GM23338 (cell line): ENCODE data around the gene TNNI2. TPM values are rescaled to one million over a fixed set of nuclear protein-coding genes. Genes with fewer than 3 reads are reported as not detected.
"Not testable (repeated sequence)": the region's sequence is repeated elsewhere in the genome, so short reads cannot be mapped to it uniquely, and the experiment has no call there.

Experiments used
- ATAC-seq: fragments of 200-7000 bp; cut with Tn5 transposase; 3 replicates; pipeline ENCODE4 v1.9.1; 2020
- DNase-seq: peaks from one replicate; pipeline ENCODE4 v3.0.0-alpha.2; 2015; ENCODE audit warnings: low spot score
- H2AFZ ChIP-seq: fragments of 200-600 bp; sonication (generic); 2 replicates; pipeline ENCODE4 v1.8.0; 2016; ENCODE audit warnings: antibody characterized with exemption, mild to moderate bottlenecking, moderate library complexity
- H3F3A ChIP-seq: fragments of 200-600 bp; sonication (generic); replicated peaks from 2 replicates; pipeline ENCODE4 v1.8.0; 2017; ENCODE audit warnings: antibody characterized with exemption, mixed run types, low read depth
- H3K27ac ChIP-seq: fragments of 200-600 bp; sonication (generic); 2 replicates; pipeline ENCODE4 v1.6.1; 2016; ENCODE audit warnings: low read depth
- H3K27me3 ChIP-seq: fragments of 200-600 bp; sonication (generic); 2 replicates; pipeline ENCODE4 v1.8.0; 2016; ENCODE audit warnings: mild to moderate bottlenecking, mixed run types, moderate library complexity; ENCODE audit not compliant: insufficient read depth
- H3K36me3 ChIP-seq: fragments of 200-600 bp; sonication (generic); 2 replicates; pipeline ENCODE4 v1.8.0; 2016; ENCODE audit warnings: mild to moderate bottlenecking; ENCODE audit not compliant: insufficient read depth
- H3K4me1 ChIP-seq: fragments of 200-600 bp; sonication (generic); 2 replicates; pipeline ENCODE4 v1.8.0; 2016; ENCODE audit warnings: mild to moderate bottlenecking, moderate library complexity; ENCODE audit not compliant: insufficient read depth
- H3K4me2 ChIP-seq: fragments of 200-600 bp; sonication (generic); 2 replicates; pipeline ENCODE4 v1.7.1; 2017; ENCODE audit warnings: mixed run types
- H3K4me3 ChIP-seq: fragments of 200-600 bp; sonication (generic); 2 replicates; pipeline ENCODE4 v1.6.1; 2016; ENCODE audit warnings: mixed run types
- H3K79me2 ChIP-seq: fragments of 200-600 bp; sonication (generic); replicated peaks from 2 replicates; pipeline ENCODE4 v1.8.0; 2017; ENCODE audit warnings: mild to moderate bottlenecking; ENCODE audit not compliant: insufficient read depth
- H3K9me2 ChIP-seq: fragments of 200-600 bp; sonication (generic); 2 replicates; pipeline ENCODE4 v1.8.0; 2017; ENCODE audit not compliant: insufficient read depth
- H4K20me1 ChIP-seq: fragments of 200-600 bp; sonication (generic); replicated peaks from 2 replicates; pipeline ENCODE4 v1.8.0; 2017; ENCODE audit warnings: mild to moderate bottlenecking; ENCODE audit not compliant: insufficient read depth
- H3K27ac Mint-ChIP-seq: 2 replicates; pipeline ENCODE4 v1.8.0; 2020; ENCODE audit warnings: inconsistent platforms, mild to moderate bottlenecking, moderate library complexity, mixed read lengths
- H3K27me3 Mint-ChIP-seq: 3 replicates; pipeline ENCODE4 v1.8.0; 2022; ENCODE audit warnings: low read depth, mild to moderate bottlenecking, moderate library complexity, mixed read lengths, inconsistent platforms; ENCODE audit not compliant: insufficient read depth, poor library complexity
- H3K36me3 Mint-ChIP-seq: 3 replicates; pipeline ENCODE4 v1.8.0; 2021; ENCODE audit warnings: low read depth, mild to moderate bottlenecking, inconsistent platforms, moderate library complexity, mixed read lengths
- H3K4me1 Mint-ChIP-seq: 3 replicates; pipeline ENCODE4 v1.8.0; 2020; ENCODE audit warnings: mild to moderate bottlenecking, inconsistent platforms, mixed read lengths
- H3K4me3 Mint-ChIP-seq: 3 replicates; pipeline ENCODE4 v1.8.0; 2021; ENCODE audit warnings: moderate library complexity, mild to moderate bottlenecking, inconsistent platforms, mixed read lengths
- H3K9me3 Mint-ChIP-seq: 3 replicates; pipeline ENCODE4 v1.8.0; 2020; ENCODE audit warnings: moderate library complexity, mild to moderate bottlenecking, inconsistent platforms, mixed read lengths
- ZNF114 ChIP-seq: fragments of 250-450 bp; sonication (Bioruptor Pico); IDR thresholded peaks from 2 replicates; pipeline ENCODE4 v1.5.0; 2020; ENCODE audit warnings: mild to moderate bottlenecking, moderate library complexity
- ZNF331 ChIP-seq: fragments of 250-450 bp; sonication (Bioruptor Pico); IDR thresholded peaks from 2 replicates; pipeline ENCODE4 v1.5.0; 2020; ENCODE audit warnings: low read depth, mild to moderate bottlenecking, moderate library complexity
- polyA plus RNA-seq: library from polyadenylated mRNA; unstranded; fragments of >200 nt; fragmentation: Nextera tagmentation; extraction: Ambion mirVana; gene quantifications from 2 replicates; pipeline ENCODE4 v1.2.1, GENCODE V29; 2016
- total RNA-seq: library from RNA; depleted of rRNA; stranded (reverse); fragments of >200 nt; shearing (Covaris generic); gene quantifications from 2 replicates; pipeline ENCODE4 v1.2.3, GENCODE V29; 2014
- TF ChIP-seq, protein P1 (sequence below): fragments of 250-450 bp; sonication (Bioruptor Pico); IDR thresholded peaks from 2 replicates; pipeline ENCODE4 v1.5.0; 2020; ENCODE audit warnings: mild to moderate bottlenecking, moderate library complexity
- TF ChIP-seq, protein P2 (sequence below): IDR thresholded peaks from one replicate; pipeline ENCODE4 v1.6.1; 2018; ENCODE audit warnings: antibody characterized with exemption; ENCODE audit not compliant: unreplicated experiment
- TF ChIP-seq, protein P3 (sequence below), 2 experiments: fragments of 200-600 bp in 1 of 2; sonication (generic) in 1 of 2; conservative IDR thresholded peaks; 2 replicates each; pipeline versions ENCODE4 v1.5.1 to v1.6.1; 2016 to 2017; ENCODE audit warnings: antibody characterized with exemption in 2 of 2, low read depth in 2 of 2, mild to moderate bottlenecking in 2 of 2, moderate library complexity in 1 of 2

Gene TNNI2
- total and polyA plus RNA-seq, 2 experiments from 2014 or later = not detected

DNA sequence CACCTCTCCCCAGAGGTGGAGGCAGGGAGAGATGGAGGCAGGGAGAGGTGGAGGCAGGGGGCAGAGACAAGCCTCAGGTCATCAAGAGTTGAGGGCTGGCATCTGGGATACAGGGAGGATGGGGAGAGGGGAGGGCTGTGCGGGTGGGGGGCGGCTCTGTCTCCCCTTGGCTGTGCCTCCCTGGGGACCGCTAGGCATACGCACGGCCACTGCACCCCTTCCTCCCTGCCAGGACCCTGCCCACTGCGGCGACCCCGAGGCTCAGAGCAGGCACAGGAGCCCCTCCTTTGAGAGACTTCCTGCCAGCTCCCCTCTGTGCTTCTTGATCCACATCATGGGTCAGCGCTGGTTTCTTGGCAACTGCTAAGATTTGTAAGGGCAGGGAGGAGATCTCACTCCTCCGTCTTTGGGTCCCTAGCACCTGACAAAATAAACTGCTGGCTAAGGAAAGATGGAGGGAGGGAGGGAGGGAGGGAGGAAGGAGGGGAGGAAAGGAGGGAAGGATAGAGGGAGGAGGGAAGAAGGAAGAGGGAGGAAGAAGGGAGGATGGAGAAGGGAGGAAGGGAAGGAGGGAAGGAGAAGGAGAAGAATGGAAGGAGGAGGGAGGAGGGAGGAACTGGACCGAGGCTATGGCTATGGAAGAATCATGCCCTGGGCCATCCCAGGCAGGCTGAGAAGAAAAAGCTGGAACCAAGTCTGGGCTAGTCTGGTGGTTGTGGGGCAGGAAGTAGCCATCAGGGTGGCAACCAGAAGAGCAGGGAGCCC, 34.4 kb downstream of the TNNI2 start (continued):
- TF ChIP-seq, protein P1, sequence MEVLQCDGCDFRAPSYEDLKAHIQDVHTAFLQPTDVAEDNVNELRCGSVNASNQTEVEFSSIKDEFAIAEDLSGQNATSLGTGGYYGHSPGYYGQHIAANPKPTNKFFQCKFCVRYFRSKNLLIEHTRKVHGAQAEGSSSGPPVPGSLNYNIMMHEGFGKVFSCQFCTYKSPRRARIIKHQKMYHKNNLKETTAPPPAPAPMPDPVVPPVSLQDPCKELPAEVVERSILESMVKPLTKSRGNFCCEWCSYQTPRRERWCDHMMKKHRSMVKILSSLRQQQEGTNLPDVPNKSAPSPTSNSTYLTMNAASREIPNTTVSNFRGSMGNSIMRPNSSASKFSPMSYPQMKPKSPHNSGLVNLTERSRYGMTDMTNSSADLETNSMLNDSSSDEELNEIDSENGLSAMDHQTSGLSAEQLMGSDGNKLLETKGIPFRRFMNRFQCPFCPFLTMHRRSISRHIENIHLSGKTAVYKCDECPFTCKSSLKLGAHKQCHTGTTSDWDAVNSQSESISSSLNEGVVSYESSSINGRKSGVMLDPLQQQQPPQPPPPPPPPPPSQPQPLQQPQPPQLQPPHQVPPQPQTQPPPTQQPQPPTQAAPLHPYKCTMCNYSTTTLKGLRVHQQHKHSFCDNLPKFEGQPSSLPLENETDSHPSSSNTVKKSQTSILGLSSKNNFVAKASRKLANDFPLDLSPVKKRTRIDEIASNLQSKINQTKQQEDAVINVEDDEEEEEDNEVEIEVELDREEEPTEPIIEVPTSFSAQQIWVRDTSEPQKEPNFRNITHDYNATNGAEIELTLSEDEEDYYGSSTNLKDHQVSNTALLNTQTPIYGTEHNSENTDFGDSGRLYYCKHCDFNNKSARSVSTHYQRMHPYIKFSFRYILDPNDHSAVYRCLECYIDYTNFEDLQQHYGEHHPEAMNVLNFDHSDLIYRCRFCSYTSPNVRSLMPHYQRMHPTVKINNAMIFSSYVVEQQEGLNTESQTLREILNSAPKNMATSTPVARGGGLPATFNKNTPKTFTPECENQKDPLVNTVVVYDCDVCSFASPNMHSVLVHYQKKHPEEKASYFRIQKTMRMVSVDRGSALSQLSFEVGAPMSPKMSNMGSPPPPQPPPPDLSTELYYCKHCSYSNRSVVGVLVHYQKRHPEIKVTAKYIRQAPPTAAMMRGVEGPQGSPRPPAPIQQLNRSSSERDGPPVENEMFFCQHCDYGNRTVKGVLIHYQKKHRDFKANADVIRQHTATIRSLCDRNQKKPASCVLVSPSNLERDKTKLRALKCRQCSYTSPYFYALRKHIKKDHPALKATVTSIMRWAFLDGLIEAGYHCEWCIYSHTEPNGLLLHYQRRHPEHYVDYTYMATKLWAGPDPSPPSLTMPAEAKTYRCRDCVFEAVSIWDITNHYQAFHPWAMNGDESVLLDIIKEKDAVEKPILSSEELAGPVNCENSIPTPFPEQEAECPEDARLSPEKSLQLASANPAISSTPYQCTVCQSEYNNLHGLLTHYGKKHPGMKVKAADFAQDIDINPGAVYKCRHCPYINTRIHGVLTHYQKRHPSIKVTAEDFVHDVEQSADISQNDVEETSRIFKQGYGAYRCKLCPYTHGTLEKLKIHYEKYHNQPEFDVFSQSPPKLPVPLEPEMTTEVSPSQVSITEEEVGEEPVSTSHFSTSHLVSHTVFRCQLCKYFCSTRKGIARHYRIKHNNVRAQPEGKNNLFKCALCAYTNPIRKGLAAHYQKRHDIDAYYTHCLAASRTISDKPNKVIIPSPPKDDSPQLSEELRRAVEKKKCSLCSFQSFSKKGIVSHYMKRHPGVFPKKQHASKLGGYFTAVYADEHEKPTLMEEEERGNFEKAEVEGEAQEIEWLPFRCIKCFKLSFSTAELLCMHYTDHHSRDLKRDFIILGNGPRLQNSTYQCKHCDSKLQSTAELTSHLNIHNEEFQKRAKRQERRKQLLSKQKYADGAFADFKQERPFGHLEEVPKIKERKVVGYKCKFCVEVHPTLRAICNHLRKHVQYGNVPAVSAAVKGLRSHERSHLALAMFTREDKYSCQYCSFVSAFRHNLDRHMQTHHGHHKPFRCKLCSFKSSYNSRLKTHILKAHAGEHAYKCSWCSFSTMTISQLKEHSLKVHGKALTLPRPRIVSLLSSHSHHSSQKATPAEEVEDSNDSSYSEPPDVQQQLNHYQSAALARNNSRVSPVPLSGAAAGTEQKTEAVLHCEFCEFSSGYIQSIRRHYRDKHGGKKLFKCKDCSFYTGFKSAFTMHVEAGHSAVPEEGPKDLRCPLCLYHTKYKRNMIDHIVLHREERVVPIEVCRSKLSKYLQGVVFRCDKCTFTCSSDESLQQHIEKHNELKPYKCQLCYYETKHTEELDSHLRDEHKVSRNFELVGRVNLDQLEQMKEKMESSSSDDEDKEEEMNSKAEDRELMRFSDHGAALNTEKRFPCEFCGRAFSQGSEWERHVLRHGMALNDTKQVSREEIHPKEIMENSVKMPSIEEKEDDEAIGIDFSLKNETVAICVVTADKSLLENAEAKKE (CRISPR knock-in tag) = no peak
- TF ChIP-seq ZNF331 (CRISPR knock-in tag) (no peak), ZNF114 (CRISPR knock-in tag) (no peak)
- TF ChIP-seq, protein P2, sequence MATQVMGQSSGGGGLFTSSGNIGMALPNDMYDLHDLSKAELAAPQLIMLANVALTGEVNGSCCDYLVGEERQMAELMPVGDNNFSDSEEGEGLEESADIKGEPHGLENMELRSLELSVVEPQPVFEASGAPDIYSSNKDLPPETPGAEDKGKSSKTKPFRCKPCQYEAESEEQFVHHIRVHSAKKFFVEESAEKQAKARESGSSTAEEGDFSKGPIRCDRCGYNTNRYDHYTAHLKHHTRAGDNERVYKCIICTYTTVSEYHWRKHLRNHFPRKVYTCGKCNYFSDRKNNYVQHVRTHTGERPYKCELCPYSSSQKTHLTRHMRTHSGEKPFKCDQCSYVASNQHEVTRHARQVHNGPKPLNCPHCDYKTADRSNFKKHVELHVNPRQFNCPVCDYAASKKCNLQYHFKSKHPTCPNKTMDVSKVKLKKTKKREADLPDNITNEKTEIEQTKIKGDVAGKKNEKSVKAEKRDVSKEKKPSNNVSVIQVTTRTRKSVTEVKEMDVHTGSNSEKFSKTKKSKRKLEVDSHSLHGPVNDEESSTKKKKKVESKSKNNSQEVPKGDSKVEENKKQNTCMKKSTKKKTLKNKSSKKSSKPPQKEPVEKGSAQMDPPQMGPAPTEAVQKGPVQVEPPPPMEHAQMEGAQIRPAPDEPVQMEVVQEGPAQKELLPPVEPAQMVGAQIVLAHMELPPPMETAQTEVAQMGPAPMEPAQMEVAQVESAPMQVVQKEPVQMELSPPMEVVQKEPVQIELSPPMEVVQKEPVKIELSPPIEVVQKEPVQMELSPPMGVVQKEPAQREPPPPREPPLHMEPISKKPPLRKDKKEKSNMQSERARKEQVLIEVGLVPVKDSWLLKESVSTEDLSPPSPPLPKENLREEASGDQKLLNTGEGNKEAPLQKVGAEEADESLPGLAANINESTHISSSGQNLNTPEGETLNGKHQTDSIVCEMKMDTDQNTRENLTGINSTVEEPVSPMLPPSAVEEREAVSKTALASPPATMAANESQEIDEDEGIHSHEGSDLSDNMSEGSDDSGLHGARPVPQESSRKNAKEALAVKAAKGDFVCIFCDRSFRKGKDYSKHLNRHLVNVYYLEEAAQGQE = no peak
- TF ChIP-seq, protein P3, sequence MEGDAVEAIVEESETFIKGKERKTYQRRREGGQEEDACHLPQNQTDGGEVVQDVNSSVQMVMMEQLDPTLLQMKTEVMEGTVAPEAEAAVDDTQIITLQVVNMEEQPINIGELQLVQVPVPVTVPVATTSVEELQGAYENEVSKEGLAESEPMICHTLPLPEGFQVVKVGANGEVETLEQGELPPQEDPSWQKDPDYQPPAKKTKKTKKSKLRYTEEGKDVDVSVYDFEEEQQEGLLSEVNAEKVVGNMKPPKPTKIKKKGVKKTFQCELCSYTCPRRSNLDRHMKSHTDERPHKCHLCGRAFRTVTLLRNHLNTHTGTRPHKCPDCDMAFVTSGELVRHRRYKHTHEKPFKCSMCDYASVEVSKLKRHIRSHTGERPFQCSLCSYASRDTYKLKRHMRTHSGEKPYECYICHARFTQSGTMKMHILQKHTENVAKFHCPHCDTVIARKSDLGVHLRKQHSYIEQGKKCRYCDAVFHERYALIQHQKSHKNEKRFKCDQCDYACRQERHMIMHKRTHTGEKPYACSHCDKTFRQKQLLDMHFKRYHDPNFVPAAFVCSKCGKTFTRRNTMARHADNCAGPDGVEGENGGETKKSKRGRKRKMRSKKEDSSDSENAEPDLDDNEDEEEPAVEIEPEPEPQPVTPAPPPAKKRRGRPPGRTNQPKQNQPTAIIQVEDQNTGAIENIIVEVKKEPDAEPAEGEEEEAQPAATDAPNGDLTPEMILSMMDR (conservative IDR thresholded peaks at IDR 0.05; ENCODE audit: low read depth in 2 of 2) = no peak

DNA sequence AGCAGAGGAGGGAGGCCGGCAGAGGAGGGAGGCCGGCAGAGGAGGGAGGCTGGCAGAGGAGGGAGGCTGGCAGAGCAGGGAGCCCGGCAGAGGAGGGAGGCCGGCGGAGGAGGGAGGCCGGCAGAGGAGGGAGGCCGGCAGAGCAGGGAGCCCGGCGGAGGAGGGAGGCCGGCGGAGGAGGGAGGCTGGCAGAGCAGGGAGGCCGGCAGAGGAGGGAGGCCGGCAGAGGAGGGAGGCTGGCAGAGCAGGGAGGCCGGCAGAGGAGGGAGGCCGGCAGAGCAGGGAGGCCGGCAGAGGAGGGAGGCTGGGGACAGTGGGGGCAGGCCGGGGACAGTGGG, 35.0 kb downstream of the TNNI2 start:
- H3K4me3 ChIP-seq, H3K27me3 ChIP-seq: not testable (repeated sequence)

DNA sequence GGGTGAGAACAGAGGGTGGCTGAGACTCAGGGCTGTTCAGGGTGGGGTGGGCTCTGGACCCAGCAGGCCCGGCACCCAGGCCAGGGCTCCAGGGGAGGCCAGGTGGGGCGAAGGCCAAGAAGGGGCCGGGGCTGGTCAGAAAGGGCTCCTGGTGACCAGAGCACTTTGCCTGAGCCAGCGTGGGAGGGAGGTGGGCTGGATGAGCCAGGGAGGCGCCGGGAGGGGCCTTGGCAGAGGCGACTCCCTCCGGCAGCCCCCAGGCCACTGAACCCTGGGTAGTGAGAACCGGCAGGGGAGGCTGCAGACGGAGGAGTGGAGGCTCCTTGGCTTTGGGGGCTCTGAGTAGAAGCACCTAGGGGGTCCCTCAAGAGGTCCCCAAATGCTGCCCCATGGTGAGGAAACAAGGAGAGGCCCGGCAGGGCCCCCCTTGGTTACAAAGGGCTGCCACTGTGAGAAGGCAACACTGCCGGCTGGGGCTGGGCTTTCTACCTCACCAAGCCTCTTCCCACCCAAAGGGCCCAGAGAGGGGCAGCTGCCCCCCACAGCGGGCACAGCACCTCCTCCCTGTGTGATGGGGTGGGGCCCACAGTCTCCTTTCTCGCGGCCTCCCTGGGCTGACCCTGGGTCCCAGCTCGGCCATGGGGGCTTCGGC, 35.8 kb downstream of the TNNI2 start:
- not testable (repeated sequence) for H2AFZ ChIP-seq, H3K36me3 Mint-ChIP-seq, H3K27ac ChIP-seq, DNase-seq, H3K4me3 ChIP-seq, H4K20me1 ChIP-seq, H3K4me2 ChIP-seq, H3K4me3 Mint-ChIP-seq, H3K36me3 ChIP-seq, ATAC-seq, H3K4me1 Mint-ChIP-seq, H3K27me3 Mint-ChIP-seq, H3K9me3 Mint-ChIP-seq, H3K27ac Mint-ChIP-seq, H3F3A ChIP-seq, H3K27me3 ChIP-seq, H3K4me1 ChIP-seq, H3K9me2 ChIP-seq, H3K79me2 ChIP-seq

More for the DNA sequence above, 35.0 kb downstream of the TNNI2 start:
- not testable (repeated sequence) for H3K27ac ChIP-seq, H3K4me3 Mint-ChIP-seq, H3K36me3 Mint-ChIP-seq, H3K36me3 ChIP-seq, H3K4me1 ChIP-seq, H3F3A ChIP-seq, ATAC-seq, H3K9me2 ChIP-seq, H2AFZ ChIP-seq, H3K27ac Mint-ChIP-seq, H3K4me1 Mint-ChIP-seq, H3K79me2 ChIP-seq, H3K9me3 Mint-ChIP-seq, H4K20me1 ChIP-seq, DNase-seq, H3K4me2 ChIP-seq, H3K27me3 Mint-ChIP-seq
